SK-N-SH (cell line): ENCODE data around the gene ZFAND2A.

Source experiments
- ELF1 ChIP-seq: IDR thresholded peaks from 2 replicates; pipeline ENCODE4 v1.4.0; 2012
- EZH2phosphoT487 ChIP-seq: fragments of 200-600 bp; sonication (generic); IDR thresholded peaks from 2 replicates; pipeline ENCODE4 v1.6.1; 2017; ENCODE audit warnings: low read depth, mixed run types, mild to moderate bottlenecking, antibody characterized with exemption, moderate library complexity, borderline replicate concordance
- FOXJ3 ChIP-seq: sonication (generic); formaldehyde crosslinking; IDR thresholded peaks from 2 replicates; pipeline ENCODE4 v1.5.1; 2020; ENCODE audit warnings: mild to moderate bottlenecking, missing genetic modification reagents
- POLR2AphosphoS5 ChIP-seq: IDR thresholded peaks from 2 replicates; pipeline ENCODE4 v1.6.1; 2012; ENCODE audit warnings: low read depth, low read length
- RAD21 ChIP-seq: IDR thresholded peaks from 2 replicates; pipeline ENCODE4 v1.6.1; 2012; ENCODE audit warnings: mild to moderate bottlenecking, low read length
- TF ChIP-seq, protein P1 (sequence below): fragments of 200-600 bp; sonication (generic); IDR thresholded peaks from 2 replicates; pipeline ENCODE4 v1.6.1; 2017; ENCODE audit warnings: antibody characterized with exemption, mild to moderate bottlenecking, moderate library complexity

GRCh38 chr7:1158203-1159126 lies 1.5 kb downstream of the ZFAND2A start:
- TF ChIP-seq FOXJ3 (CRISPR knock-in tag) (no peak), RAD21 (no peak), POLR2AphosphoS5 (no peak), ELF1 (no peak), EZH2phosphoT487 (no peak)
- TF ChIP-seq, protein P1, sequence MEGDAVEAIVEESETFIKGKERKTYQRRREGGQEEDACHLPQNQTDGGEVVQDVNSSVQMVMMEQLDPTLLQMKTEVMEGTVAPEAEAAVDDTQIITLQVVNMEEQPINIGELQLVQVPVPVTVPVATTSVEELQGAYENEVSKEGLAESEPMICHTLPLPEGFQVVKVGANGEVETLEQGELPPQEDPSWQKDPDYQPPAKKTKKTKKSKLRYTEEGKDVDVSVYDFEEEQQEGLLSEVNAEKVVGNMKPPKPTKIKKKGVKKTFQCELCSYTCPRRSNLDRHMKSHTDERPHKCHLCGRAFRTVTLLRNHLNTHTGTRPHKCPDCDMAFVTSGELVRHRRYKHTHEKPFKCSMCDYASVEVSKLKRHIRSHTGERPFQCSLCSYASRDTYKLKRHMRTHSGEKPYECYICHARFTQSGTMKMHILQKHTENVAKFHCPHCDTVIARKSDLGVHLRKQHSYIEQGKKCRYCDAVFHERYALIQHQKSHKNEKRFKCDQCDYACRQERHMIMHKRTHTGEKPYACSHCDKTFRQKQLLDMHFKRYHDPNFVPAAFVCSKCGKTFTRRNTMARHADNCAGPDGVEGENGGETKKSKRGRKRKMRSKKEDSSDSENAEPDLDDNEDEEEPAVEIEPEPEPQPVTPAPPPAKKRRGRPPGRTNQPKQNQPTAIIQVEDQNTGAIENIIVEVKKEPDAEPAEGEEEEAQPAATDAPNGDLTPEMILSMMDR = no peak
